Fibroblast of mammary gland (primary cell): ENCODE measurements around the gene CCDC61.

Source experiments
- DNase-seq: peaks from one replicate; pipeline ENCODE4 v3.0.0-alpha.2; 2010; ENCODE audit warnings: low read depth
- H3K4me3 ChIP-seq: 2 replicates; pipeline ENCODE4 v1.5.1; 2011; ENCODE audit warnings: low read depth, mild to moderate bottlenecking, low read length, moderate library complexity; ENCODE audit not compliant: control insufficient read depth
- CTCF ChIP-seq: conservative IDR thresholded peaks from 2 replicates; pipeline ENCODE4 v1.5.1; 2011; ENCODE audit warnings: low read depth, low read length, inconsistent platforms; ENCODE audit not compliant: control insufficient read depth, insufficient read depth

CCDC61 gene

GRCh38 chr19:46015687-46016425 is 20.6 kb downstream of the CCDC61 start:
- no peak for TF ChIP-seq CTCF
- H3K4me3 ChIP-seq = peak overlapping the region; percentile 45
- DNase-seq = no peak

DNA sequence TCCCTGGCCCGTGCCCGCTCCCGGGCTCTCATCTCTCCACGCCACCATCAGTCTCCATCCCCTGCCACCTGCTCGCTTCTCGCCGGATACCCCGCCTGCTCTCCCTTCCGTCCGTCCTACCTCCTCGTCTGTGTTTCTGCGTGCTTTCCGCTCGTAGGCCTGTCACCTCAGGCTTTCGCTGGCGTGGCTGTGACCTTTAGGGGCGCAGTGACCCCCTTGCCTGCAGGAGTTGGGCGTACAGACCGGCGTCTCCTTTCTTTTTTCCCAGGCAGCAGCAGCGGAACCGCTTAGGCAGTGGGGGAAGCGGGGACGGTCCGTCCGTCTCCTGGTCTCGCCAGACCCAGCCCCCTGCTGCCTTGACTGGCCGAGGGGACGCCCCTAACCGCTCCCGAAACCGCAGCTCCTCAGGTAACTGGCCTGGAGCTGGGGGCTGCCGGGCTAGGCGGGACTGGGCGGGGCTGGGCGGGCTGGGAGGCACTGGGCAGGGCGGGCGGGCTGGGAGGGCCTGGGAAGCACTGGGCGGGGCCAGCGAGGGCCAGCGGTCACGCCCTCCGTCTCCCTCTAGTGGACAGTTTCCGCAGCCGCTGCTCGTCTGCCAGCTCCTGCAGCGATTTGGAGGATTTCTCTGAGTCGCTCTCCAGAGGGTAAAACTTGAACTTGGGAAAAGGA is 21.3 kb downstream of the CCDC61 start:
- peak; percentile 70 for DNase-seq
- H3K4me3 ChIP-seq = peak overlapping the region; percentile 45
- TF ChIP-seq CTCF = peak; percentile 68

DNA sequence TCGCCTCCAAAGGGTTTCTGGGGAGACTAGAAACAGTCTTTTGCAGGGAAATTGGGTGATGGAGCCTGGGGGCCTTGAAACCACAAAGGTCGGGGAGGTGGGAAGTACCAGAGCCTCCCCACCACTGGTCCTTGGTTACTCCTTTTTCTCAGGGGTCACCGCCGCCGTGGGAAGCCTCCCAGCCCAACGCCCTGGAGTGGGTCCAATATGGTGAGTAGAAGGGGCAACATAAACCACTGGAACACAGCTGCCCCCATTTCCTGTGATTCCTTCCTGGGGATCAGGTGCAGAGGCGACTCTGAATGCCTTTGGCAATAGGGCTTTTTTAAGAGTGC is 21.8 kb downstream of the CCDC61 start:
- H3K4me3 ChIP-seq = no peak overlapping the region
- DNase-seq = no peak
- TF ChIP-seq CTCF = no peak

- H3K4me3 ChIP-seq = no peak overlapping the region
- no peak for TF ChIP-seq CTCF
Measured at GRCh38 chr19:46017874-46018675, 22.8 kb downstream of the CCDC61 start.

DNA sequence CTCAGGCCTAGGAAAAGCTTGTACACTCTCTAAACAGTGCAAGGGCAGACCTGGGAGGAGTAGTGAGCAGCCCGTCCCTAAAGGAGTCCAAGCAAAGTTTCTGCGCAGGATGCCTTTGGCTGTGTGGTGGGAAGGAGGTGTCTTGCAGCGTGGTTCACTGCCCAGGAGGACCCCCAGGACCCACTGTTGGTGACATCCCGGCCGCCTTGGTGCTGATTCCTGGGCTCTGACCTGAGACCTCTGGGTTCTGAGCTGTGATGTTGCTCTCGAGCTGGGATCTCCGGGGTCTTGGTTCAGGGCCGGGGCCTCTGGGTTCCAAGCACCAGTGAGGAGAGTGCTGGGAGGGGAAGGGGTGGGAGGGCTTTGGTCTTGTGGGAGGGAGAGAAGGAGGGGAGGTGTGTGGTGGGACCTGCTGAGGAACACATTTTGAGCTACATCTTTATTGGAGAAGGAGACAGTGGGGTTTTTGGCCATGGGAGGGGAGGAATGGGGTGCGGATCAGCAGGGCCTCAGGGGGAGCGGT is 23.5 kb downstream of the CCDC61 start:
- no peak for TF ChIP-seq CTCF

More at GRCh38 chr19:46017874-46018675, 22.8 kb downstream of the CCDC61 start:
- DNase-seq = no peak

GRCh38 chr19:46019270-46019669 is 24.0 kb downstream of the CCDC61 start:
- DNase-seq = no peak
- TF ChIP-seq CTCF = no peak
- H3K4me3 ChIP-seq = no peak overlapping the region

More for the DNA sequence above, 23.5 kb downstream of the CCDC61 start:
- no peak overlapping the region for H3K4me3 ChIP-seq
- DNase-seq = no peak
